Coronary artery (tissue), 2 donors: ENCODE results near the gene CPA1.
"Not testable (repeated sequence)": the region's sequence is repeated elsewhere in the genome, so short reads cannot be mapped to it uniquely, and the experiment has no call there.

Experiments
- DNase-seq: peaks from one replicate; pipeline ENCODE4 v3.0.0-alpha.2; 2017; ENCODE audit warnings: low spot score
- H3K27ac ChIP-seq, 2 donors: fragments of 200-600 bp; sonication (generic); one replicate each; pipeline ENCODE4 v1.5.1; 2016 to 2019
- H3K4me3 ChIP-seq: fragments of 200-600 bp; sonication (generic); 2 replicates; pipeline ENCODE4 v1.5.1; 2016; ENCODE audit warnings: mild to moderate bottlenecking, moderate library complexity
- CTCF ChIP-seq: fragments of 200-600 bp; sonication (generic); IDR thresholded peaks from one replicate; pipeline ENCODE4 v1.5.1; 2019; ENCODE audit warnings: antibody characterized with exemption

The CPA1 gene

GRCh38 chr7:130374507-130374906, 5.8 kb upstream of the CPA1 start:
- TF ChIP-seq CTCF = no peak
- H3K4me3 ChIP-seq = no peak overlapping the region
- H3K27ac ChIP-seq = peak overlapping the region; percentile 82 to 92
- no peak for DNase-seq

- not testable (repeated sequence) for DNase-seq, H3K27ac ChIP-seq
Observed at GRCh38 chr7:130376461-130376860, 3.8 kb upstream of the CPA1 start.

GRCh38 chr7:130377178-130377577, 3.1 kb upstream of the CPA1 start:
- no peak overlapping the region for H3K27ac ChIP-seq
- TF ChIP-seq CTCF = no peak
- no peak for DNase-seq
- H3K4me3 ChIP-seq = no peak overlapping the region

More at GRCh38 chr7:130376461-130376860, 3.8 kb upstream of the CPA1 start:
- not testable (repeated sequence) for H3K4me3 ChIP-seq

GRCh38 chr7:130379019-130379418, 1.3 kb upstream of the CPA1 start:
- TF ChIP-seq CTCF = no peak
- peak; percentile 31 for DNase-seq
- Histone ChIP-seq H3K27ac (no peak overlapping the region), H3K4me3 (no peak overlapping the region)

- H3K4me3 ChIP-seq = no peak overlapping the region
- no peak for DNase-seq
- TF ChIP-seq CTCF = no peak
- H3K27ac ChIP-seq = peak overlapping the region in 1 of 2 donors; percentile 51
Observed at GRCh38 chr7:130379532-130379920, 768 bp upstream of the CPA1 start.

- Histone ChIP-seq H3K4me3 (no peak overlapping the region), H3K27ac (no peak overlapping the region)
- TF ChIP-seq CTCF = no peak
- peak; percentile 63 for DNase-seq
Observed at GRCh38 chr7:130380861-130381455, 664 bp downstream of the CPA1 start.

GRCh38 chr7:130381468-130382312, 1.4 kb downstream of the CPA1 start:
- H3K27ac ChIP-seq = no peak overlapping the region
- TF ChIP-seq CTCF = no peak
- peak; percentile 69 for DNase-seq
- no peak overlapping the region for H3K4me3 ChIP-seq
